Stimulated activated CD8-positive, alpha-beta memory T cell treated with anti-CD3 and anti-CD28 coated beads, Interleukin-15, amount 100 ng/mL, for 48 hours (primary cell): ENCODE results near the gene NR2E3.
"Not testable (repeated sequence)": the region's sequence is repeated elsewhere in the genome, so short reads cannot be mapped to it uniquely, and the experiment has no call there.

Experiments used
- DNase-seq, 2 donors: peaks; one replicate each; pipeline ENCODE4 v3.0.0-alpha.2; 2020; ENCODE audit warnings: low read depth in 2 of 2

The NR2E3 gene

GRCh38 chr15:71815301-71815700 lies 4.9 kb downstream of the NR2E3 start:
- DNase-seq, result no peak

- DNase-seq, result no peak
Observed at GRCh38 chr15:71817351-71817750, 7.0 kb downstream of the NR2E3 start.

GRCh38 chr15:71820127-71820526 lies 9.8 kb downstream of the NR2E3 start:
- DNase-seq, result no peak

GRCh38 chr15:71821547-71822129 lies 11.3 kb downstream of the NR2E3 start:
- DNase-seq, result no peak

- no peak for DNase-seq
Observed at GRCh38 chr15:71822890-71823630, 12.7 kb downstream of the NR2E3 start.

- no peak for DNase-seq
Observed at GRCh38 chr15:71823801-71824200, 13.4 kb downstream of the NR2E3 start.

GRCh38 chr15:71825021-71825730 lies 14.8 kb downstream of the NR2E3 start:
- no peak for DNase-seq

DNA sequence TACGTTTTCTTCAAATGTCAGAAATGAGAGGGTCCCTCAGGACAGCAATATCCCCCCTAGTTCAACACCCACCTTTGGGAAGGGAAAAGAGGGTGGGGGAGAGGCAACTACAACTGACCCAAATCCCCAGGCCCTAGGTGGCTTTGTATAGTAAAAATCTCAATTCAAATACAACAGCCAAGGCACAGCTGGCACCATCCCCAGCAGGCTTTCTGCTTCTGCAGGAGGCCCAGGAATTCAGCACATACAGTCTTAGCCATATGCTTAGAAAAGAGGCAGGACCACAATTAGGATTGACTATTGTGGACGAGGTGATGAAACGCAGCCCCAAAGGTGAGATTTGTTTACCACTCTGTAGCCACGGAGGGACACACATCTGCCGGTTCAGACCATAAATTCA lies 15.8 kb downstream of the NR2E3 start:
- no peak for DNase-seq

GRCh38 chr15:71830981-71831380 lies 20.6 kb downstream of the NR2E3 start:
- DNase-seq, result no peak

DNA sequence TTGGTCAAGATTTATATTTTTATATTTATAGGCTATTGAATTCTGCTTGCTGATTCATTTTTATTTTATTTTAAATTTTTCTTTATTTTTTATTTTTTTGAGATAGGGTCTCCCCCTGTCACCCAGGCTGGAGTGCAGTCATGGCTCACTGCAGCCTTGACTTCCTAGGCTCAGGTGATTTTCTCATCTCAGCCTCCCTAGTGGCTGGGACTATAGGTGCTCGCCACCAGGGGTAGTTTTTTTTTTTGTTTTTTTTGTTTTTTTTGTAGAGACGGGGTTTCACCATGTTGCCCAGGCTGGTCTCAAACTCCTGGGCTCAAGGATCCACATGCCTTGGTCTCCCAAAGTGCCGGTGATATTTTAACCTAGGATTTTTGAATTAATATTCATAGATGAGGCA lies 31.2 kb downstream of the NR2E3 start:
- DNase-seq, result no peak

- DNase-seq, result no peak
Observed at GRCh38 chr15:71844916-71845315, 34.6 kb downstream of the NR2E3 start.

DNA sequence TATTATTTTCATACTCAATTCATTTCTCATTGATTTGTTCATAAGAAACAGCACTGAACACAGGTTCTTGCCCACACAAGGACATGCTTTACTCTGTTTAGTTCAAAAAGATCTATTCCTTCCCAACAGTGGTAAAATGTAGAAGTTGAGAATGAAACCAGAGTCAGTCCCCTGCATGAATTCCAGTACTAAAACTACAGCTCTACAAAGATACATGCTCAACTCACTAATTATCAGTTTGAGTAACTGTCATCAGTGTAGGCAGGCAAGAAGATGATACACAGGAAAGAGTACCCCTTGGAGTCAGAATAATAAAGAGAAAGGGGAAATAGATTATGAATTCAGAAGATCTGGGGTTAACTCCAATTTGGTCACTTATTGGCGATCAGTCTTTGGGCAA lies 43.2 kb downstream of the NR2E3 start:
- DNase-seq, result no peak

DNA sequence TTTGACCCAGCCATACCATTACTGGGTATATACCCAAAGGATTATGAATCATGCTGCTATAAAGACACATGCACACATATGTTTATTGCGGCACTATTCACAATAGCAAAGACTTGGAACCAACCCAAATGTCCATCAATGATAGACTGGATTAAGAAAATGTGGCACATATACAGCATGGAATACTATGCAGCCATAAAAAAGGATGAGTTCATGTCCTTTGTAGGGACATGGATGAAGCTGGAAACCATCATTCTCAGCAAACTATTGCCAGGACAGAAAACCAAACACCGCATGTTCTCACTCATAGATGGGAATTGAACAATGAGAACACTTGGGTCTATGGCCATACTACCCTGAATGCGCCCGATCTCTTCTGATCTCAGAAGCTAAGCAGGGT lies 47.9 kb downstream of the NR2E3 start:
- not testable (repeated sequence) for DNase-seq
